Measurements from ENCODE around the gene MICB. TPM values are rescaled to one million over a fixed set of nuclear protein-coding genes. Genes with fewer than 3 reads are reported as not detected.

The MICB gene
- 14.4 and 20.9 TPM in 2 replicates for total RNA-seq

GRCh38 chr6:31497531-31498476 is at the start of gene MICB:
TSS of gene MICB (plus strand) at chr6:31498145. CDS start at chr6:31498194, 49 bp downstream.

GRCh38 chr6:31528821-31529328 is 30.9 kb downstream of the MICB start, which contains the start of gene MCCD1:
TSS of gene MCCD1 (plus strand) at chr6:31528962. CDS start at chr6:31529015, 53 bp downstream.

GRCh38 chr6:31541658-31542521 is 43.9 kb downstream of the MICB start, which contains the start of gene DDX39B:
TSS of gene DDX39B (minus strand) at chr6:31542003. CDS start at chr6:31540532, 1,471 bp downstream.

GRCh38 chr6:31546339-31546957 is 48.5 kb downstream of the MICB start, which contains the start of gene ATP6V1G2:
TSS of gene ATP6V1G2 (minus strand) at chr6:31546608. CDS start at chr6:31546559, 49 bp downstream.

GRCh38 chr6:31546958-31547726 is 49.2 kb downstream of the MICB start, which contains the start of gene NFKBIL1:
TSS of gene NFKBIL1 (plus strand) at chr6:31547608. CDS start at chr6:31547695, 87 bp downstream.

Other genes starting within 250 kb of the MICB start
- gene HLA-C, start 226.1 kb upstream of the MICB start, total RNA-seq, result 121 and 270 TPM in 2 replicates
- 361 and 423 TPM in 2 replicates for gene HLA-B, start 141.0 kb upstream of the MICB start, total RNA-seq
- 18.3 and 28.3 TPM in 2 replicates for gene MICA, start 94.5 kb upstream of the MICB start, total RNA-seq
- not detected in 2 replicates for gene MCCD1, start 30.8 kb downstream of the MICB start, total RNA-seq
- 366 and 394 TPM in 2 replicates for gene DDX39B, start 43.9 kb downstream of the MICB start, total RNA-seq
- 3.3 and 4.0 TPM in 2 replicates for gene ATP6V1G2, start 48.5 kb downstream of the MICB start, total RNA-seq
- gene NFKBIL1, start 49.5 kb downstream of the MICB start, total RNA-seq, result 22.6 and 22.9 TPM in 2 replicates
- gene LTA, start 74.1 kb downstream of the MICB start, total RNA-seq, result not detected in 2 replicates
- not detected in 2 replicates for gene TNF, start 77.4 kb downstream of the MICB start, total RNA-seq
- not detected in 2 replicates for gene LTB, start 84.3 kb downstream of the MICB start, total RNA-seq
- gene LST1, start 88.1 kb downstream of the MICB start, total RNA-seq, result not detected in 2 replicates
- not detected in 2 replicates for gene NCR3, start 94.9 kb downstream of the MICB start, total RNA-seq
- not detected in 2 replicates for gene AIF1, start 117.1 kb downstream of the MICB start, total RNA-seq
- gene PRRC2A, start 122.6 kb downstream of the MICB start, total RNA-seq, result 31.6 and 39.6 TPM in 2 replicates
- 107 and 122 TPM in 2 replicates for gene BAG6, start 154.5 kb downstream of the MICB start, total RNA-seq
- 1.5 and 1.8 TPM in 2 replicates for gene APOM, start 157.7 kb downstream of the MICB start, total RNA-seq
- gene C6orf47, start 162.6 kb downstream of the MICB start, total RNA-seq, result 22.2 and 26.7 TPM in 2 replicates
- 14.3 and 15.4 TPM in 2 replicates for gene GPANK1, start 166.9 kb downstream of the MICB start, total RNA-seq
- gene CSNK2B, start 167.9 kb downstream of the MICB start, total RNA-seq, result 80.7 and 85.0 TPM in 2 replicates
- gene LY6G5B, start 171.8 kb downstream of the MICB start, total RNA-seq, result 2.0 and 3.2 TPM in 2 replicates
- gene LY6G5C, start 182.9 kb downstream of the MICB start, total RNA-seq, result 0.40 and 0.75 TPM in 2 replicates
- 51.5 and 62.8 TPM in 2 replicates for gene ABHD16A, start 205.2 kb downstream of the MICB start, total RNA-seq
- gene LY6G6F, start 208.7 kb downstream of the MICB start, total RNA-seq, result not detected in 2 replicates
- not detected in 2 replicates for gene LY6G6D, start 217.2 kb downstream of the MICB start, total RNA-seq
- not detected in 2 replicates for gene LY6G6C, start 223.6 kb downstream of the MICB start, total RNA-seq
- gene MPIG6B, start 225.2 kb downstream of the MICB start, total RNA-seq, result not detected in 2 replicates
- gene DDAH2, start 231.2 kb downstream of the MICB start, total RNA-seq, result 112 and 142 TPM in 2 replicates
- 784 and 832 TPM in 2 replicates for gene CLIC1, start 238.4 kb downstream of the MICB start, total RNA-seq
- gene MSH5, start 241.9 kb downstream of the MICB start, total RNA-seq, result 5.3 and 5.4 TPM in 2 replicates

Data from aortic smooth muscle cell (primary cell).